HG02943 (cell line): ENCODE results near the gene GDF7.
"Not testable (repeated sequence)": the region's sequence is repeated elsewhere in the genome, so short reads cannot be mapped to it uniquely, and the experiment has no call there.

Experiments
- ATAC-seq: cut with Tn5 transposase; IDR thresholded peaks from one replicate; pipeline ENCODE4 v1.9.1; 2021; ENCODE audit warnings: mild to moderate bottlenecking, low read depth, moderate library complexity; ENCODE audit not compliant: unreplicated experiment

Gene GDF7

DNA sequence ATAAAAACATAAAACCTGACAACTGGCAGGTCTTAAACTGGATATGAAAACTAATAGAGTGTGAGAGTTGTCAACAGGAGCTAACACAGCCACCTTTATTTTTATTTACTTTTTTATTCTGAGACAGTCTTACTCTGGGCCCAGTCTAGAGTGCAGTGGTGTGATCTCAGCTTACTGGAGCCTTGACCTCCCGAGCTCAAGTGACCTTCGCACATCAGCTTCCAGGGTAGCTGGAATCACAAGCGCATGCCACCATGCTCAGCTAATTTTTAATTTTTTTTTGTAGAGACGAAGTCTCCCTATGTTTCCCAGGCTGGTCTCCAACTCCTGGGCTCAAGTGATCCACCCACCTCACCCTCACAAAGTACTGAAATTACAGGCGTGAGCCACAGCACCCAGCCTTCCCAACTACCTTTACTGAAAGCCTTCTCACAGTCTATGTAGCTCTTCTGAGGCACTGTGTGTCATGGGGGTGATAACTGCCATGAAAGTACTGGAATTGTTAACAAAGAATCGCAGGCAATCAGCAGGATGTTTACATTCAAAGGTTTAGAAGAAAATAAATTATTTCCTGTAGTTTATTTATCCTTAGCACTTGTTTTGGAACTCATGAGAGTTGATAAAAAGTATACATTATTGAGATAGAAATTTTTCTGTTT lies 24.3 kb downstream of the GDF7 start:
- no peak for ATAC-seq

DNA sequence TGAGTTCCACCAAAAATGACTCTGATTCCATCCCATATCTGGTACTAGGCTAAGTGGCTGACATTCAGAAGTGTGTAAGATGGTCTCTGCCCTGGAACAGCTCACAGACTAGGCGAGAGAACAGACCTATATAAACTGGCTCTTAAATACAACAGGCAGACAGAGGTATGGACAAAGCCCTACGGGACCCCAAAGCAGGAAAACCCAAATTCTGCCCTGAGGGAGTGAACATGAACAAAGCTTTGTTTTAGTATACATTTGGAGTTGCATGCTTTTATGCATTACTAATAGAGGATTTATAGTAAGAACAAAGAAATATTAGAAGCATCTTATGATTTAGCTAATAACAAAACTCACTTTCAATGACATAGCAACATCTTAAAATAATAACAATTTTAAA lies 25.1 kb downstream of the GDF7 start:
- no peak for ATAC-seq

DNA sequence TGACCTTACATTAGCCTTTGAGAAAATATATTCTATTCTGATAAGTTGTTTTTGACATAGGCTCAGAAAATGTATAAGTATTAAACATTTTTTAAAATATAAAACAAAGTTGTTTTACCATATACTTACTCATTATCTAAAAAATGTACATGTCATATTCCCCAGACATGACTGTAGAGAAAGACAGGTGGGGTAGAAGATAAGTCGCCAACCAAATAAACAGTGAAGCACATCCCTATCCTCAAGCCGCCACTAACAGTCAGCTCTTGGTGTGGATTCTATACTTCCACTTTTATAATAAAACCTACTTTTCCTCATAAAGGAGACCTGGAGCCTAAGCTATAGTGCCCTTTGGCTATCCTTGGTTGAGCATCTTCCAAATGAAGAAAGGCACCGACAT lies 26.4 kb downstream of the GDF7 start:
- no peak for ATAC-seq

DNA sequence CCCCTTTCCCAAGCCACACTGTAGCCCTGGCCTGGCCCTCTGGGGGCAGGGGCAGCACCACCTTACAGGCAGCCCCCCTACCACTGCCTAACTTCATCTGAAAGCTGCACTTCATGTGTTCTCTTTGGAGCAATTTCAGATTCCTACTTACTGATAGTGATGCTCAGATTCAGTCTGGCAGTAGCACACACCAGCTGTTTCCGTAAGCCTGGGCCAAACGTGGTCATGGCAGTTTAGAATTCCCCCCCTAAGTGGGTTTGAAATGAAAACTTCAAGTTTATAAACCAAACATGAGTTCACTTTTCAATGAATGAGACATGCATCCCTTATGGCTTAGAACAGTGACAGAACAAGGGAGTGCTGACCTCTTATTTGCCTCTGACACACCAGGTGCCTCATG lies 29.4 kb downstream of the GDF7 start:
- ATAC-seq = no peak

DNA sequence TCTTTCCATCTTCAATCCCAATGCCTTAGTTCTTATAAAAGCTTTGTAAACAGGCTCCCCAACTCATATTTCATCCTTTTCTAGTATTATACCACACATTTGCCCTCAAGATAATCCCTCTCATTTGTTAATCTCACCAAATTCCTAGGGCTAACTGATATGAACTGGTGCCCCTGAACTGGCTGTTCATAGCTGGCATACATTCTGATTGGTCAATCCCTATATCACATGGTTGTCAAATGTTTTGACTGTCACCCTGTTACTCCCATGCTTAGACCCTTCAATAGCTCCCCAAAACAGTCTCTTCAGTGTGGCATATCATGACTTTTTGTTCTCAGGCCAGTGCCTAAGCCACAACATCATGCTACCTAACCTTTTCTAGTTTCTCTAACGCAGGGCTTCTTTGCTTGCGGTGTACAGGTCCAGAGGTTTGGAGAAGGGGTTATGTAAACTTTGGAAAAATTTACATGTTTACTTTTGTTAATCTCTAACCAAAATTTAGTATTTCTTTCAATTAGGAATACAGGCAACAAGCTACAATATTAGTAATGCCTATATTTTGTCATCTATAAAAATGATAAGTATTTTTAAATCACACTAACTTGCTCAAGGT lies 30.5 kb downstream of the GDF7 start:
- no peak for ATAC-seq

DNA sequence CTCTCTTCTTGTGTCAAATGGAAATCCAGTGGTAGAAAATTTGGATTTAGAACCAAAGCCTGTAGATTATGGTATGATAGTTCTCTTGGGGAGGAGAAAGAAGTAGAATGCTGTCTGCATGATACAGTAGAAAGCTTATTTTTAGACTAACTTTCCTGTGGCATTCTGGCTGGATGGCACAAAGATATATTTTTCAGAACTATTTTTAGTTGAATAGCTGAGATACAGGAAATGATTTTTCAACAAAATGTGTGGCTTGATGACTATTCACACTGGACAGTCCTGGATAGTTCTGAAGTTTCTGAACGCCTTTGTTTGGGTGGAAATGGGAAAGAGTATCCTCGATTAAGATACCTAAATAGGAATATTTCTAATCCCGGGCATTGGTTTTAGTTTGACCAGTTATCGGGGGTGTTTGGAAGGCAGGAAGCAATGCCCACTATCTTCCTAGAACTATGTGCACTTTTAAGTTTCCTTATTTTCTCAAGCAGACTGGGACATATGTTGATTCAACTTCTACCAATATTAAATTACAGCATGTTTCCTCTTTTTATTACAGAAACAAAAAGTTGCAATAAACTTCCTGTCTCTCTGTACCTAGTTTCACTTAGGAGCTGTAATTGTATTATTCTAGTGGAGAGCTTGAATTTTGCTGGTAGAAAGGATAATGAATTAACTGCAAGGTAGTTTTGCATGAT lies 32.1 kb downstream of the GDF7 start:
- ATAC-seq = no peak

DNA sequence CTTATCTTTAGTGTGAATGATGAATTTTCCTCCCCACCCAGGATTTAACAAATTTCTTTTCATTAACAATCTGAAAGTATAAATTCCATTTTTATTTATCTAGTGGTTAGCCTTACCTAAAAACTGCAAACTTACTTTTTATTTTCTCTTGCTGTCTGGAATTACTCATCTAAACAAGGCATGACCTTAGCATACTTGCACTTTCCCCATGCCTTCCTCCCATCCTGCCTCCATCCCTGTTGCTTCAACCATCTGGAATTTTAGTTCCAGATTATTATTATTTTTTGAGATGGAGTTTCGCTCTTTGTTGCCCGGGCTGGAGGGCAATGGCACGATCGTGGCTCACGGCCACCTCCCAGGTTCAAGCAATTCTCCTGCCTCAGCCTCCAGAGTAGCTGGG lies 35.6 kb downstream of the GDF7 start:
- ATAC-seq = no peak

DNA sequence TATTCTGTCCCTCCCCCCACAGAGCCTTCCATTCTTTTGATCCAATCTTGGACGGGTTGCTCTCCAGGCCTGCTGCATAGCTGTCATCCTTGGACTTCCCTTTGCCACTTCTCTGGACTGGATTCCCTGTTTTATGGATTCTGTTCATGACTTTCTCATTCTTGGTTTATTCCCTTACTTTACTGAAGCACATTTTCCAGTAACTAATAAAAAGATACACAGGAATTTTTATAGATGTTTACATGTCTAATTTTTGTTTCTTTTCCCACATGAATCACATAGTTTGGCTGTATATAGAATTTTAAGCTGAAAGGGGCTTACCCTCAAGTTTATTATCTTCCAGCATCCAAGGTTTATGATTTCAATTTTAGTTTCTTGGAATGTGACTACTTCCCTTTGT lies 37.9 kb downstream of the GDF7 start:
- ATAC-seq = no peak

DNA sequence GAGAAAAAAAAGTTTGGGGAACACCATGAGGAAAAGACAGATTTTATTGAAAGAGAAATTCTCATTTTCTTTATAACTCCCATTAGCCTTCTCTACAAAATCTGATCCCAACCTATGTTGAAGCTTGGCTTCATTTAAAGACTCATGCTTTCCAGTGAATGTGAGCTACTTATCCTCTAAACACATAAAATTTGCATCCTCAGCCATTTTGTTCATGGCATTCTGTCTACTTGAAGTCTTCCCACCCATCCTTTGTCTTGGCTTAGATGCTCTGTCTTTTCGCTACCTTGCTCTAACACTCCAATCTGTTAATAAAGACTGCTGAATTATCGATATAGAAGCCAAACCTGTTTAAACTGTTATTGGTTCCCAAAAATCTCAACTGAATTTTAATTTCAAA lies 39.3 kb downstream of the GDF7 start:
- ATAC-seq = no peak

DNA sequence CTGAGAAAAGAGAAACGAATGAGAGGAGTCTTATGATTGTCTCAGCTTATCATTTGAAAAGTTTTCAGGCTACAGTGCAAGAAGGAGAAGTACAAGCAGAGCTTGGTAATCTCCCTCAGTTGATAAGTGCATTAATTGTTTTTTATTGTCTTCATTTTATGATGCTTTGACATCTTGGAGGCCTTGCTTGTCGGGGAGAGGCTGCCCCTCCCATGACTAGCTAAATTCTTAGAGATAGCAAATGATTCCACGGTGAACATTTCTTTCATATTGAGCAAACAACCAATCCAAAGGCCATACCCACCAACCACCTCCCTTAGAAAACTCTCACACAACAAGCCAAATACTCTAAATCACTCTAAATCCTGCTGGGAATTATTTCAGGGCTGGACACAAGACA lies 39.8 kb downstream of the GDF7 start:
- no peak for ATAC-seq

DNA sequence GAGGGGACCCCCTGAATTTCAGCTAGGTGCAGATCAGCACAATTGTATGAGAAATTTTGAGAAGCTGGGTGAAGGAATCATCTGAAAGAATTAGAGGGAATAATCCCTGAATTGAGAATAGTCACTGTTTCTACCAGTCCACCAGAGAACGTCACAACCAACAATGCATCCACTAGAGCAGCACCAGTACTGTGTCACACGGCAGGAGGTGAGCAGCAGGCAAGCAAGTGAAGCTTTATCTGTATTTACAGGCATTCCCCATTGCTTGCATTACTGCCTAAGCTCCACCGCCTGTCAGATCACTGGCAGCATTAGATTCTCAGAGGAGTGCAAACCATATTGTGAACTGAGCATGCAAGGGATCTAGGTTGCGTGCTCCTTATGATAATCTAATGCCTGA lies 40.7 kb downstream of the GDF7 start:
- no peak for ATAC-seq

DNA sequence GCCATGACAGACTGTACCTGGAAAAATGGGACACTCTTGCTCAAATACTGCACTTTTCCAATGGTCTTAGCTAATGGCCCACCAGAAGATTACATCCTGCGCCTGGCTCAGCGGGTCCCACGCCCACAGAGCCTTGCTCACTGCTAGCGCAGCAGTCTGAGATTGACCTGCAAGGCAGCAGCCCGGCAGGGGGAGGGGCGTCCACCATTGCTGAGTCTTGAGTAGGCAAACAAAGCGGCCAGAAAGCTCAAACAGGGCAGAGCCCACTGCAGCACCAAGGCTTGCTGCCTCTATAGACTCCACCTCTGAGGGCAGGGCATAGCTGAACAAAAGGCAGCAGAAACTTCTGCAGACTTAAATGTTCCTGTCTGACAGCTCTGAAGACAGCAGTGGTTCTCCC lies 44.7 kb downstream of the GDF7 start:
- ATAC-seq = not testable (repeated sequence)

DNA sequence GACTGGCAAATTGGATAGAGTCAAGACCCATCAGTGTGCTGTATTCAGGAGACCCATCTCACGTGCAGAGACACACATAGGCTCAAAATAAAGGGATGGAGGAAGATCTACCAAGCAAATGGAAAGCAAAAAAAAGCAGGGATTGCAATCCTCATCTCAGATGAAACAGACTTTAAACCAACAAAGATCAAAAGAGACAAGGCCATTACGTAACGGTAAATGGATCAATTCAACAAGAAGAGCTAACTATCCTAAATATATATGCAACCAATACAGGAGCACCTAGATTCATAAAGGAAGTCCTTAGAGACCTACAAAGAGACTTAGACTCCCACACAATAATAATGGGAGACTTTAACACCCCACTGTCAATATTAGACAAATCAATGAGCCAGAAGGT lies 46.6 kb downstream of the GDF7 start:
- ATAC-seq = not testable (repeated sequence)

DNA sequence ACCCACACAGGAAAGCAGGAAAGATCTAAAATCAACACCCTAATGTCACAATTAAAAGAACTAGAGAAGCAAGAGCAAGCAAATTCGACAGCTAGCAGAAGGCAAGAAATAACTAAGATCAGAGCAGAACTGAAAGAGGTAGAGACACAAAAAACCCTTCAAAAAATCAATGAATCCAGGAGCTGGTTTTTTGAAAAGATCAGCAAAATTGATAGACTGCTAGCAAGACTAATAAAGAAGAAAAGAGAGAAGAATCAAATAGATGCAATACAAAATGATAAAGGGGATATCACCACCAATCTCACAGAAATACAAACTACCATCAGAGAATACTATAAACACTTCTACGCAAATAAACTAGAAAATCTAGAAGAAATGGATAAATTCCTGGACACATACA lies 47.5 kb downstream of the GDF7 start:
- ATAC-seq = not testable (repeated sequence)

DNA sequence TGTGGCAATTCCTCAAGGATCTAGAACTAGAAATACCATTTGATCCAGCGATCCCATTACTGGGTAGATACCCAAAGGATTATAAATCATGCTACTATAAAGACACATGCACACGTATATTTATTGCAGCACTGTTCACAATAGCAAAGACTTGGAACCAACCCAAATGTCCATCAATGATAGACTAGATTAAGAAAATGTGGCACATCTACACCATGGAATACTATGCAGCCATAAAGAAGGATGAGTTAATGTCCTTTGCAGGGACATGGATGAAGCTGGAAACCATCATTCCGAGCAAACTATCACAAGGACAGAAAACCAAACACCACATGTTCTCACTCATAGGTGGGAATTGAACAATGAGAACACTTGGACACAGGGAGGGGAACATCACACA lies 49.2 kb downstream of the GDF7 start:
- not testable (repeated sequence) for ATAC-seq

DNA sequence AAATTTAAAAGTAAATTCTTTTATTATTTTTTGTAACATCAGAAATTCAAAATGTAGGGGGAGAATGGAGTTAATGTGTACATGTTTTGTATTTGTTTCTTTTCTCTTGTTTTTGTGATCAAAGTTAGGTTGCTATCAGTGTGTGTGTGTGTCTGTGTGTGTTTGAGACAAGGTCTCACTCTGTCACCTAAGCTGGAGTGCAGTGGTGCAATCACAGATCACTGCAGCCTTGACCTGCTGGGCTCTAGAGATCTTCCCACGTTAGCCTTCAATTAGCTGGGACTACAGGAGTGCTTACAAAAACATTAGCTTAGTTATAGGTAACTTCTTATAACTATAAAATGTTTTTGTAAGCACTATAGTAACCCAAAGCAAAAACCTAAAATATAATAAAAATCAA lies 50.7 kb downstream of the GDF7 start:
- ATAC-seq = no peak

DNA sequence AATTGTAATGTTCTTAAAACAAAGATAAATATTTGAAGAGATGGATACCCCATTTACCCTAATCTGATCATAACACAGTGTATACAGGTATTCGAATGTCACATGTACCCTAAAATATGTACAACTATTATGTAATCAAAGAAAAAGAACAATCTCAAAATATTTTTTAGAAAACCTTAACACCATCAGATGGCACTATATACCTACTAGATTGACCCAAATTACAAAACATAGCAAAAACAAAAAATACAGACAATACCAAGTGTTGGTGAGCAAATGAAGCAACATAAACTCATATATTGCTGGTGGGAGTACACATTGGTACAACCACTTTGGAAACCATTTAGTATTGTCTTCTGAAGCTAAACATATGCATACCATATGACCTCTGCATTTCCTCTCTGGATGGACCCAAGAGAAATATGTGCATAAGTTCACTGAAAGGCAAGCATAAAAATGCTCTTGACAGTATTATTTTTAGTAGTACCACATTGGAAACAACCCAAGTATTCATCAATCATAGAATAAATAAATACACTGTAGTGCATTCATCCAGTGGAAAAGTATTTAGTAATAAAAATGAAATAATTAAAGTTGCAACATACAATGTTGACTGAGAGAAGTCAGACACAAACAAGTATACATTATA lies 55.8 kb downstream of the GDF7 start:
- no peak for ATAC-seq

DNA sequence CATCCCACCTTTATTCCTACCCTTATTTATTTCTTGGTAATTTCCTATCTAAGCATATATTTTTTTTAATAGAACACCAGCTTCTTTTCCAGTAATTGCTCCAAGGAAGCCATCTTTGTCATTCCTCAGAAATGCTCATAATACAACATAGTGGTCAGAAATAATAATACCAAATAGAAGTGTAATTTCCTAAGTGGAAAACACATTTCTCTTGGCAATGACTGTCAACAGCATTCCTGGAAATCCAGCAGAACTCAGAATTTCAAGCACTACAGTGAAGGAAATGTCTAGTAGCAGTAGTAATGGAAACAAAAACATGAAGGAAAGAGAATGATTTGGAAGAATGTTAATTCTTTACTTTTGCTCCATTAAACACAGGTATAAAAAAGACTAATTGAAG lies 56.6 kb downstream of the GDF7 start:
- no peak for ATAC-seq

DNA sequence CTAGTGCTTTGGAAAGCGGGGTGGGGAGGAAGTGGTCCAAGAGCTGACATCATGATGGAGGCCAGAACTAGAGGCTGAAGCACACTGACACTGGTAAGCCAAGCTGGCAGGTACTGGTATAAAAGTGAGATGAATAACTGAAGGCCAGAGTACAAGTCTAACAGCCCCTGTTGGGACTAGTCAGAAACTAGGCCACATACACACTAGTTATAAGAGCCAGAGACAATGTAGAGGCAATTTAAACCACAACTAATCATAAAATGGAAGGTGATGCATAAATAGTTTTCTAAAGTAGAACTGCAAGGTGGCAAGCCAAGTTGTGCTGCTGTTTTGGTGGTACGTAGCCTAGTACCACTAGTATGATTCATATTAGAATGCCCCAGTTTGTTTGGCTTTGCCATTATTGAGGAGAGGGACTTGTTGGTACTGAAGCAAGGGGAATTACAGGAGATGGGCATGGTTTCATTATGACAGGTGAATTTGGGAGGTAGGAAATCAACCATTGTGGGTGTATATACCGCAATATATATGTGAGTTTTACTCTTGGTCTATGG lies 57.6 kb downstream of the GDF7 start:
- ATAC-seq = no peak

DNA sequence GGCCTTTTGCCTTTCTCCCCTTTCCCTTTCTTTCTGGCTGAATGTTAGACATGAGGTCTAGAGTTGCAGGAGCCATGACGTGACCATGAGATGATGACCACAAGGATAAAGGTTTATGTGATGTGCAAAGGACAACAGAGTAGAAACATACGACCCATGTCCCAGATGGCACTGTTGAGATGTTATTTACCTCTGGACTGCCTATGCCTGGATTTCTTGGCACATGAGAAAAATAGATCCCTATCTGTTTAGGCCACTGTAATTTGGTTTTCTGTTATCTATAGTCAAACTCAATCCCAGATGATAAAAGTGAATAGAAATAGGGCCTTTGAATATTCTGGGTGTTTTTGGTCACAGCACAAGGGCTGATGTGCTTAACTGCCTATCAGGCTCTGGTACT lies 58.8 kb downstream of the GDF7 start:
- ATAC-seq = no peak

DNA sequence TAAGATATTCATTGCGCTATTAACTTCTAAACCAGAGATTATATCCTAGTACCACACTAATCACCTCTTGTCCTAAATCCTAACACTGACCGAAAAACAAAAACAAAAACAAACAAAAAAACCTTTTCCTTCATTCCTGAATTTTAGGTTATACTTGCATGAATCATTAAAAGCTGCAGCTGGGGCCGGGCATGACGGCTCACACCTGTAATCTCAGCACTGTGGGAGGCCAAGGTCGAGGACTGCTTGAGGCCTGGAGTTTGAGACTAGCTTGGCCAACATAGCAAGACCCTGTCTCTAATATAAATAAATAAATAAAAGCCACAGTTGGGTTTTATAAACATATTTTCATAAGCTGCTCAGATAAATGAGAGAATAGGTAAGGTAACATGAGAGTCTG lies 60.0 kb downstream of the GDF7 start:
- no peak for ATAC-seq
